Peyer's patch (tissue), 4 donors: ENCODE results near the gene ATP9A.

Source experiments
- CTCF ChIP-seq, 6 experiments: fragments of 450-650 bp in 4 of 6; fragments of 200-600 bp in 2 of 6; sonication (generic) in 1 of 6; IDR thresholded peaks; one replicate each; pipeline ENCODE4 v1.5.1; 2017 to 2019; ENCODE audit warnings: antibody characterized with exemption in 6 of 6, mild to moderate bottlenecking in 3 of 6, moderate library complexity in 1 of 6
- POLR2A ChIP-seq, 2 donors: fragments of 450-650 bp; IDR thresholded peaks; one replicate each; pipeline ENCODE4 v1.5.1; 2017; ENCODE audit warnings: antibody characterized with exemption in 2 of 2, mild to moderate bottlenecking in 2 of 2, moderate library complexity in 2 of 2

- no peak for TF ChIP-seq CTCF (IDR thresholded peaks at IDR 0.05)
- no peak for TF ChIP-seq POLR2A (IDR thresholded peaks at IDR 0.05)
Observed at GRCh38 chr20:51640743-51641142, 127.4 kb downstream of the ATP9A start.
